SH-SY5Y (cell line): ENCODE measurements around the gene PLCD1.

Experiments
- GATA2 ChIP-seq: IDR thresholded peaks from 2 replicates; pipeline ENCODE4 v1.6.1; 2011; ENCODE audit warnings: mild to moderate bottlenecking, low read depth, low read length
- GATA3 ChIP-seq: IDR thresholded peaks from 2 replicates; pipeline ENCODE4 v1.6.1; 2011; ENCODE audit warnings: low read depth, mild to moderate bottlenecking, low read length, moderate library complexity

- no peak for TF ChIP-seq GATA2
- no peak for TF ChIP-seq GATA3
Measured at GRCh38 chr3:38000242-38000916, 29.1 kb downstream of the PLCD1 start.
